HAP-1 (cell line): ENCODE measurements around the gene CLDN24.

Source experiments
- DNase-seq, 2 experiments: peaks; one replicate each; pipeline ENCODE4 v3.0.0-alpha.2; 2016 to 2020; ENCODE audit warnings: low spot score in 2 of 2
- H3K27me3 ChIP-seq: fragments of 250-450 bp; sonication (Bioruptor Pico); 2 replicates; pipeline ENCODE4 v1.5.1; 2020; ENCODE audit warnings: low read depth, mild to moderate bottlenecking, moderate library complexity
- H3K36me3 ChIP-seq: fragments of 250-450 bp; sonication (Bioruptor Pico); replicated peaks from 2 replicates; pipeline ENCODE4 v1.5.1; 2020; ENCODE audit warnings: mild to moderate bottlenecking
- H3K4me1 ChIP-seq: fragments of 250-450 bp; sonication (Bioruptor Pico); 2 replicates; pipeline ENCODE4 v1.5.1; 2020; ENCODE audit warnings: mild to moderate bottlenecking
- H3K4me3 ChIP-seq: fragments of 250-450 bp; sonication (Bioruptor Pico); 2 replicates; pipeline ENCODE4 v1.5.1; 2020; ENCODE audit warnings: mild to moderate bottlenecking, moderate library complexity
- H3K9me3 ChIP-seq: fragments of 250-450 bp; sonication (Bioruptor Pico); 2 replicates; pipeline ENCODE4 v1.5.1; 2020; ENCODE audit warnings: mild to moderate bottlenecking, moderate library complexity
- in situ Hi-C: fragments of 300-500 bp; cut with MboI; formaldehyde crosslinking; loops from 3 replicates; pipeline ENCODE4 v1.14.3; 2020; ENCODE audit warnings: low sequenced_read_pairs, inconsistent platforms, mixed read lengths

Gene CLDN24

GRCh38 chr4:183353557-183353956 is 31.3 kb upstream of the CLDN24 start:
- Histone ChIP-seq H3K27me3 (no peaks in the 10 kb centered on the region), H3K4me3 (no peak overlapping the region), H3K4me1 (no peaks in the 10 kb centered on the region), H3K36me3 (no peaks in the 10 kb centered on the region), H3K9me3 (no peaks in the 10 kb centered on the region)
- in situ Hi-C loops, result no loop called here
- DNase-seq, result no peak

GRCh38 chr4:183352546-183352945 is 30.3 kb upstream of the CLDN24 start:
- no peaks in the 10 kb centered on the region for H3K36me3 ChIP-seq
- H3K27me3 ChIP-seq, result no peaks in the 10 kb centered on the region
- no peaks in the 10 kb centered on the region for H3K4me1 ChIP-seq
- no peak for DNase-seq
- no peaks in the 10 kb centered on the region for H3K9me3 ChIP-seq
- in situ Hi-C loops, result no loop called here
- no peak overlapping the region for H3K4me3 ChIP-seq

DNA sequence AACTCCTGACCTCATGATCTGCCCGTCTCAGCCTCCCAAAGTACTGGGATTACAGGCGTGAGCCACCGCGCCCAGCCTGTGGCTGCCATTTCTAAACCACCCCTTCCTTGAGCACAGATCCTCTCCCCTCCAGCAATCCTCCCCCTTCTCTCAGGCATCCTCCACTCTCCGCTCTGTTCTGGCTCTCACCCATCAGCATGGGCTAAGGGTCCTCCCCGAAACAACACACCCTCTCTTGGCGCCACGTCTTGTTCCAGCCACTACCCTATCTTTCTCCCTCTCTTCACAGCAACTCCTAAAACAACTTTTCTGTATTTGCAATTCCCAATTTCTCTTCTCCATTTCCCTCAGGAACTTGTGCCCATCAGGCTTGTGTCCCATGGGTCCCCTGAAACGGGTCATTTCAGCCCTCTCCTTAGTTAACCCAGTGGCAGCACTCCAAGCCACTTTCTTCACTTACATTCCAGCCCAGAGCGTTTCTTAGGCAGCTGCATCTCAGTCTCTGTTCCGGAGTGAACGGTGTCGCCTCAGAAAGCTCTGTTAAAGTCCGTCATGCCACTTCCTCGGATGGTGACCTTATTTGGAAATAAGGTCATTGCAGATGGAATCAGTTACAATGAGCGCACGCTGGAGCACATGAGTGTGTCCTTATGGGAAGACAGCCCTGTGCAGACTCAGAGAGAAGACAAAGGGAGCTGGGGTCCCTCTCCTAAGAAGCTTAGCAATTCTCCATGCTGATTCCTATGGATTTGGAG is 28.3 kb upstream of the CLDN24 start:
- H3K4me1 ChIP-seq, result no peaks in the 10 kb centered on the region
- no peaks in the 10 kb centered on the region for H3K36me3 ChIP-seq
- DNase-seq, result no peak
- no peaks in the 10 kb centered on the region for H3K27me3 ChIP-seq
- H3K9me3 ChIP-seq, result no peaks in the 10 kb centered on the region
- no peak overlapping the region for H3K4me3 ChIP-seq
- in situ Hi-C loops, result no loop called here

DNA sequence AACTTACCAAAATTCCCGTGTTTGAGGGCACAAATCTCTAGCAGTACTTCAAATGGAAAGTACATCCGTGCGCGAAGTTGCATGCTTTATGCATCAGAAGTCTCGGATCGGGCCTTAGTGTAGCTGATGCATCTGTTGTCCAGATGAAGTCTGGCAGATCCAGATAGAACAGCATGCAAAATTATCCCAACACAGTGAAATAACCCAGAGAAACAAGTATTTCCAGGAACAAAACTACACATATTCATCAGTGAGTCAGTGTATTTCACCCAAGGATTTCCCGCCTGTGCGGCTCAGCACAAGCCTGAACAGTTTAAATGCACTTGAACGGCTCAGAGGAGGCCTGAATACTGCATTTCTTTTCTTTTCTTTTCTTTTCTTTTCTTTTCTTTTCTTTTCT is 27.4 kb upstream of the CLDN24 start:
- Histone ChIP-seq H3K4me1 (no peaks in the 10 kb centered on the region), H3K9me3 (no peaks in the 10 kb centered on the region), H3K36me3 (no peaks in the 10 kb centered on the region), H3K27me3 (no peaks in the 10 kb centered on the region), H3K4me3 (no peak overlapping the region)
- in situ Hi-C loops, result no loop called here
- no peak for DNase-seq

- no peak overlapping the region for H3K4me3 ChIP-seq
- in situ Hi-C loops, result no loop called here
- no peaks in the 10 kb centered on the region for H3K36me3 ChIP-seq
- no peak for DNase-seq
- no peaks in the 10 kb centered on the region for H3K27me3 ChIP-seq
- no peaks in the 10 kb centered on the region for H3K9me3 ChIP-seq
- H3K4me1 ChIP-seq, result no peaks in the 10 kb centered on the region
These were observed 26.8 kb upstream of the CLDN24 start for GRCh38 chr4:183348706-183349659.

GRCh38 chr4:183348136-183348535 is 25.9 kb upstream of the CLDN24 start:
- in situ Hi-C loops, result no loop called here
- Histone ChIP-seq H3K9me3 (no peaks in the 10 kb centered on the region), H3K4me3 (no peak overlapping the region), H3K27me3 (no peaks in the 10 kb centered on the region), H3K36me3 (no peaks in the 10 kb centered on the region), H3K4me1 (no peaks in the 10 kb centered on the region)
- no peak for DNase-seq

GRCh38 chr4:183347566-183347965 is 25.3 kb upstream of the CLDN24 start:
- no peak overlapping the region for H3K4me3 ChIP-seq
- H3K27me3 ChIP-seq, result no peaks in the 10 kb centered on the region
- H3K4me1 ChIP-seq, result no peaks in the 10 kb centered on the region
- in situ Hi-C loops, result no loop called here
- no peaks in the 10 kb centered on the region for H3K9me3 ChIP-seq
- no peak for DNase-seq
- no peaks in the 10 kb centered on the region for H3K36me3 ChIP-seq

GRCh38 chr4:183347146-183347545 is 24.9 kb upstream of the CLDN24 start:
- in situ Hi-C loops, result no loop called here
- Histone ChIP-seq H3K36me3 (no peaks in the 10 kb centered on the region), H3K27me3 (no peaks in the 10 kb centered on the region), H3K4me3 (no peak overlapping the region), H3K4me1 (no peaks in the 10 kb centered on the region), H3K9me3 (no peaks in the 10 kb centered on the region)
- DNase-seq, result no peak

DNA sequence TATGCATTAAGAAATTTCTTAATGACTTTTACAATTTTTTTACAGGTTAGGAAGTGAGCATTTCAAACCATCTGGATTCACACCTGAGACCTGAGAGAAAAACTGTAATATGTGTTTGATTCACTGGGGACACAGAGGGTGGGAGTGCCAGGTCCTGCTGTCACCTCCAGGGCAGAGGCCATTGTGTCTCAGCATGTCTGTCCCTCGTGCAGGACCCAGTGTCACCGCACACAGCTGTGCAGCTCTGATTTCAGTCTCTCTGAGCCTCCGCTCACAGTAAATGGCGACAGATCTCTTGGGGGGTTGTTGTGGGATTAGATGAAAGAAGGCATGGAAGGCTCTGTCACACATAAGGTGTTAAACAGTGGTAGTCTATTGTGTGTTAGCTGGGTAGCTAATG is 23.0 kb upstream of the CLDN24 start:
- in situ Hi-C loops, result no loop called here
- Histone ChIP-seq H3K4me1 (no peaks in the 10 kb centered on the region), H3K27me3 (no peaks in the 10 kb centered on the region), H3K4me3 (no peak overlapping the region), H3K36me3 (no peaks in the 10 kb centered on the region), H3K9me3 (no peaks in the 10 kb centered on the region)
- DNase-seq, result no peak

DNA sequence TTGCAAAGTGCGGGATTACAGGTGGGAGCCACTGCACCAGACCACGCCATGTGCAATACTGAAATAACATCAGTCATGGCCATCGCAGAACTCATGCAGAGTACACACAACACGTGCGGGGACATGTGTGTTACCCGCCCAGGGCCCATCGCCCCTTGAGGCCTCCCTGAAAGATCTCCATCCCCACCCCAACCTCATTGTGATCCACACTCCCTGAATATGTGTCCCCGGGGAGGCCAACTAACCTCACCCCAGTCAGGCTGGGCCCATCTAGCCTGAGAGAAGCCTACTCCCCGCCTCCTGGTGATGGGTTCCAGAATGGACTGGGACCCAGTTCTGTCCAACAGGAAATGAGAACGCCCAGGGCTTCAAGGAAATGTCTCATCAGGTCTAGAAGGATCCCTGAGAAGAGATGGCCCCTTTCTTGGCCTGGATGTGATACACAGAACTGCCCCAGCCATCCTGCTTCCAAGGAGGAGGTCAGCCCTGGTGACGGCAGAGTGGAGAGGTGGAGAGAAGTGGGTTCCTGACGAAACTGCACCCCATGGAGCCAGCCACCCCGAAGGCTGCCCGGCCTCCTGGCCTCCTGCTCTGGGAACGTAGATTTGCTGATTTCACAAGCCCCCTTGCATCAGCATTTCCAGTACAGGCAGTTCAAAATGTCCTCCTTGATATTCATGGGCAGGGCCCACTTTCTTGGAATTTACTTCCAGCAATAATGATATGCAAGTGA is 22.5 kb upstream of the CLDN24 start:
- no peak overlapping the region for H3K4me3 ChIP-seq
- no peaks in the 10 kb centered on the region for H3K9me3 ChIP-seq
- H3K27me3 ChIP-seq, result no peaks in the 10 kb centered on the region
- DNase-seq, result no peak
- in situ Hi-C loops, result no loop called here
- H3K36me3 ChIP-seq, result no peaks in the 10 kb centered on the region
- no peaks in the 10 kb centered on the region for H3K4me1 ChIP-seq

- Histone ChIP-seq H3K36me3 (no peaks in the 10 kb centered on the region), H3K4me3 (no peak overlapping the region), H3K9me3 (no peaks in the 10 kb centered on the region), H3K4me1 (no peaks in the 10 kb centered on the region), H3K27me3 (no peaks in the 10 kb centered on the region)
- in situ Hi-C loops, result no loop called here
- no peak for DNase-seq
These were observed 21.5 kb upstream of the CLDN24 start for GRCh38 chr4:183343730-183344129.

DNA sequence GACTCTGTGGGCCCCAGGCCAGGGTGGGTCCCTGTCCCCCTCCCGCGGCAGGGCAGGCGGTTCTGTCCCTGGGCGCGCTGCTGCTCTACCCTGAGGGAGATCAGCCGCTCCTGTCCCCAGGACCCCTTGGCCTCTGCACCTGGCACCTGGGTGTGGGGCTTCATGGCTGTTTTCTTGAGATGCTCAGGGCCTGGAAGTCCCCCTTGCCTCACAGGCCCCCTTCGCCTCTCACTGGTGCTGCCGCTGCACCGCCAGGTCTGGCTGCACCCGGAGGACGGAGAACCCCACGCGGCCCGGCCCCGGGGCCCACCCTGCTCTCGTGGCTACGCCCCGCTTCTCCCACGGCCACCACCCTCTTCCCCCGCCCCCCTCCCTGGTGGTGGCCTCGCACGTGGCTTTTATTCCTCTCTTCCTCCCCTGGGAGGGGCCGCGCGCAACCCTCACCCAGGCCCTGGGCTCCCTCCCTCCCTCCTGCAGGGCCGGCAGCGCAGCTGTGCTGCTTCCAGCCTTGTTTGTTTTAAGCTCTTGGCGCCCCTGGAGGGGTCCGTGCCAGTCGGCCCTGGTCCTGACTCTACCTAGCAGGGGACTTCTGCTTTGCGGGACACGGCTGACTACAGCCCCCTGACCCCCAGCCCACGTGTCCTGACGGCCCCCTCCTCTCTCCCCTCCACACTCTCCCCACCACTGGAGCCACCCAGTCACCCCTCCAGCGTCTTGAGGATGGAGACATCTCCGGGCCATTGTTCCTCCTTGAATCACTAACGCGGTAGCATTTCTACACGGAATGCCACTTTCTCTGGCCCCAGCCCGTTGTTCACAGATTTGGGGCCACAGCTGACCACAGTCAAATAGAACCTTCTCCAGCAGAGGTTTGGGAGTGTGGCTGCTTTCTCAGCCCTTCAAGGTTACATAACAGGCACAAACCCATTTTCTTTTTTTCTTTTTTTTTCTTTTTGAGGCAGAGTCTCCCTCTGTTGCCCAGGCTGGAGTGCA is 20.6 kb upstream of the CLDN24 start:
- in situ Hi-C loops, result no loop called here
- Histone ChIP-seq H3K36me3 (no peaks in the 10 kb centered on the region), H3K4me3 (no peak overlapping the region), H3K27me3 (no peaks in the 10 kb centered on the region), H3K4me1 (no peaks in the 10 kb centered on the region), H3K9me3 (no peaks in the 10 kb centered on the region)
- DNase-seq, result no peak

- DNase-seq, result no peak
- in situ Hi-C loops, result no loop called here
- Histone ChIP-seq H3K9me3 (no peaks in the 10 kb centered on the region), H3K36me3 (no peaks in the 10 kb centered on the region), H3K4me3 (no peak overlapping the region), H3K4me1 (no peaks in the 10 kb centered on the region), H3K27me3 (no peaks in the 10 kb centered on the region)
These were observed 15.6 kb upstream of the CLDN24 start for GRCh38 chr4:183337833-183338232.
